HepG2 (cell line): ENCODE measurements around the gene ECM1. TPM values are rescaled to one million over a fixed set of nuclear protein-coding genes. Genes with fewer than 3 reads are reported as not detected.

Experiments
- ELF3 ChIP-seq: IDR thresholded peaks from 2 replicates; pipeline ENCODE4 v1.6.1; 2016; ENCODE audit warnings: missing genetic modification reagents, missing compliant biosample characterization
- GZF1 ChIP-seq: sonication (generic); formaldehyde crosslinking; IDR thresholded peaks from 2 replicates; pipeline ENCODE4 v1.5.1; 2020; ENCODE audit warnings: mild to moderate bottlenecking, missing genetic modification reagents
- MED8 ChIP-seq: sonication (generic); formaldehyde crosslinking; IDR thresholded peaks from 2 replicates; pipeline ENCODE4 v1.8.1; 2023; ENCODE audit warnings: mild to moderate bottlenecking, missing genetic modification reagents; ENCODE audit not compliant: insufficient replicate concordance
- TCF12 ChIP-seq, 2 experiments: fragments of 450-650 bp in 1 of 2; sonication (generic) in 1 of 2; formaldehyde crosslinking in 1 of 2; IDR thresholded peaks; 2 replicates each; pipeline versions ENCODE4 v1.6.1 to v1.8.0; 2017 to 2022; ENCODE audit warnings: antibody characterized with exemption in 1 of 2, mild to moderate bottlenecking in 1 of 2, missing genetic modification reagents in 1 of 2, moderate library complexity in 1 of 2
- TEAD3 ChIP-seq: optimal IDR thresholded peaks from 2 replicates; pipeline ENCODE3; 2016; ENCODE audit warnings: borderline replicate concordance
- TSC22D2 ChIP-seq: sonication (generic); formaldehyde crosslinking; IDR thresholded peaks from 2 replicates; pipeline ENCODE4 v1.5.1; 2020; ENCODE audit warnings: missing genetic modification reagents, mild to moderate bottlenecking, borderline replicate concordance
- ZNF619 ChIP-seq: sonication (generic); formaldehyde crosslinking; IDR thresholded peaks from 2 replicates; pipeline ENCODE4 v1.4.0; 2020; ENCODE audit warnings: mild to moderate bottlenecking, missing genetic modification reagents
- polyA plus RNA-seq, 8 experiments: library from polyadenylated mRNA; depleted of rRNA in 3 of 8; stranded (reverse) in 7 of 8; unstranded in 1 of 8; fragments of >200 nt; fragmentation: Illumina TruSeq in 4 of 8; extraction: Trizol in 4 of 8; gene quantifications; 2 replicates each; pipeline versions ENCODE4 v1.2.1 to v1.2.3, GENCODE V29; 2011 to 2016; ENCODE audit warnings: low read depth in 4 of 8, missing spikeins in 1 of 8, mixed read lengths in 1 of 8; ENCODE audit not compliant: insufficient read depth in 1 of 8
- total RNA-seq, 5 experiments: library from RNA; depleted of rRNA; stranded (reverse); fragments of >200 nt; fragmentation: Illumina TruSeq; extraction: Trizol; gene quantifications; 2 replicates each; pipeline ENCODE4 v1.2.3, GENCODE V29; 2016; ENCODE audit warnings: low read depth in 1 of 5
- TF ChIP-seq, protein P1 (sequence below): sonication (generic); formaldehyde crosslinking; IDR thresholded peaks from 2 replicates; pipeline ENCODE4 v1.4.0; 2020; ENCODE audit warnings: mild to moderate bottlenecking, missing genetic modification reagents, borderline replicate concordance
- TF ChIP-seq, protein P2 (sequence below): sonication (generic); formaldehyde crosslinking; IDR thresholded peaks from 2 replicates; pipeline ENCODE4 v1.4.0; 2020; ENCODE audit warnings: missing genetic modification reagents, mild to moderate bottlenecking, borderline replicate concordance
- TF ChIP-seq, protein P3 (sequence below): sonication (generic); formaldehyde crosslinking; IDR thresholded peaks from 2 replicates; pipeline ENCODE4 v1.4.0; 2020; ENCODE audit warnings: mild to moderate bottlenecking, missing genetic modification reagents
- TF ChIP-seq, protein P4 (sequence below): sonication (generic); formaldehyde crosslinking; IDR thresholded peaks from 2 replicates; pipeline ENCODE4; 2020; ENCODE audit warnings: missing genetic modification reagents, mild to moderate bottlenecking, borderline replicate concordance

The ECM1 gene
- total and polyA plus RNA-seq, 2 of the 13 experiments (the other 11 are each of a cell fraction or from before 2014, with no cell fraction given) = 0.42 to 1.0 TPM

DNA sequence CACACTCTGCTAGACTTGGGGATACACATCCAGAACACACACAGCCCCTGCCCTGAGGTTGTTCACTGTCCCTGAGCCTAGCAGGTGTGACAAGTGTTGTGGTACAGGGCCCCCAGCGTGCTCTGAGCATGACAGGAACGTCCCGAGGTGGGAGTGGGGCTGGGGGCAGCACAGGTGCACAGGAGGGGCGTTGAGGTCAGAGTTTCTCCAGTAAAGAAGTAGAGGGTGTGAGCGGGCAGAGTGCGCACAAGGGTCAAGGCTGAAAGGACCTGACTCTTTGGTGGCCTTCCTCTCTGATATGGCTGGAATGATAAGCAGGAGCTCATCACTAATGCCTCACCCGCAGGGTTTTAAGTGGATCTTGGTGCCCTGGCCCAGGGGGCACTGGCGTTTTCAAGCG is 6.4 kb downstream of the ECM1 start (continued):
- TF ChIP-seq TCF12 (IDR thresholded peaks at IDR 0.05) (no peak), TCF12 (CRISPR knock-in tag; IDR thresholded peaks at IDR 0.05) (no peak), ZNF619 (0 out of 2 replicates have a peak, but pooled peaks have one; percentile 46), TSC22D2 (no peak), MED8 (CRISPR knock-in tag) (no peak), GZF1 (CRISPR knock-in tag) (no peak), TEAD3 (CRISPR knock-in tag) (peak; percentile 51), ELF3 (CRISPR knock-in tag) (no peak)
- TF ChIP-seq, protein P1, sequence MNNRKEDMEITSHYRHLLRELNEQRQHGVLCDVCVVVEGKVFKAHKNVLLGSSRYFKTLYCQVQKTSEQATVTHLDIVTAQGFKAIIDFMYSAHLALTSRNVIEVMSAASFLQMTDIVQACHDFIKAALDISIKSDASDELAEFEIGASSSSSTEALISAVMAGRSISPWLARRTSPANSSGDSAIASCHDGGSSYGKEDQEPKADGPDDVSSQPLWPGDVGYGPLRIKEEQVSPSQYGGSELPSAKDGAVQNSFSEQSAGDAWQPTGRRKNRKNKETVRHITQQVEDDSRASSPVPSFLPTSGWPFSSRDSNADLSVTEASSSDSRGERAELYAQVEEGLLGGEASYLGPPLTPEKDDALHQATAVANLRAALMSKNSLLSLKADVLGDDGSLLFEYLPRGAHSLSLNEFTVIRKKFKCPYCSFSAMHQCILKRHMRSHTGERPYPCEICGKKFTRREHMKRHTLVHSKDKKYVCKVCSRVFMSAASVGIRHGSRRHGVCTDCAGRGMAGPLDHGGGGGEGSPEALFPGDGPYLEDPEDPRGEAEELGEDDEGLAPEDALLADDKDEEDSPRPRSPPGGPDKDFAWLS (CRISPR knock-in tag) = no peak
- TF ChIP-seq, protein P2, sequence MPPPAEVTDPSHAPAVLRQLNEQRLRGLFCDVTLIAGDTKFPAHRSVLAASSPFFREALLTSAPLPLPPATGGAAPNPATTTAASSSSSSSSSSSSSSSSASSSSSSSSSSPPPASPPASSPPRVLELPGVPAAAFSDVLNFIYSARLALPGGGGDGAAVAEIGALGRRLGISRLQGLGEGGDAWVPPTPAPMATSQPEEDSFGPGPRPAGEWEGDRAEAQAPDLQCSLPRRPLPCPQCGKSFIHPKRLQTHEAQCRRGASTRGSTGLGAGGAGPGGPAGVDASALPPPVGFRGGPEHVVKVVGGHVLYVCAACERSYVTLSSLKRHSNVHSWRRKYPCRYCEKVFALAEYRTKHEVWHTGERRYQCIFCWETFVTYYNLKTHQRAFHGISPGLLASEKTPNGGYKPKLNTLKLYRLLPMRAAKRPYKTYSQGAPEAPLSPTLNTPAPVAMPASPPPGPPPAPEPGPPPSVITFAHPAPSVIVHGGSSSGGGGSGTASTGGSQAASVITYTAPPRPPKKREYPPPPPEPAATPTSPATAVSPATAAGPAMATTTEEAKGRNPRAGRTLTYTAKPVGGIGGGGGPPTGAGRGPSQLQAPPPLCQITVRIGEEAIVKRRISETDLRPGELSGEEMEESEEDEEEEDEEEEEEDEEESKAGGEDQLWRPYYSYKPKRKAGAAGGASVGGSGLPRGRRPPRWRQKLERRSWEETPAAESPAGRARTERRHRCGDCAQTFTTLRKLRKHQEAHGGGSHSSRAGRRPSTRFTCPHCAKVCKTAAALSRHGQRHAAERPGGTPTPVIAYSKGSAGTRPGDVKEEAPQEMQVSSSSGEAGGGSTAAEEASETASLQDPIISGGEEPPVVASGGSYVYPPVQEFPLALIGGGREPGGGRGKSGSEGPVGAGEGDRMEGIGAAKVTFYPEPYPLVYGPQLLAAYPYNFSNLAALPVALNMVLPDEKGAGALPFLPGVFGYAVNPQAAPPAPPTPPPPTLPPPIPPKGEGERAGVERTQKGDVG (CRISPR knock-in tag) = 0 out of 2 replicates have a peak, but pooled peaks have one; percentile 45
- TF ChIP-seq, protein P3, sequence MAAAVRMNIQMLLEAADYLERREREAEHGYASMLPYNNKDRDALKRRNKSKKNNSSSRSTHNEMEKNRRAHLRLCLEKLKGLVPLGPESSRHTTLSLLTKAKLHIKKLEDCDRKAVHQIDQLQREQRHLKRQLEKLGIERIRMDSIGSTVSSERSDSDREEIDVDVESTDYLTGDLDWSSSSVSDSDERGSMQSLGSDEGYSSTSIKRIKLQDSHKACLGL (CRISPR knock-in tag) = 0 out of 2 replicates have a peak, but pooled peaks have one; percentile 31
- TF ChIP-seq, protein P4, sequence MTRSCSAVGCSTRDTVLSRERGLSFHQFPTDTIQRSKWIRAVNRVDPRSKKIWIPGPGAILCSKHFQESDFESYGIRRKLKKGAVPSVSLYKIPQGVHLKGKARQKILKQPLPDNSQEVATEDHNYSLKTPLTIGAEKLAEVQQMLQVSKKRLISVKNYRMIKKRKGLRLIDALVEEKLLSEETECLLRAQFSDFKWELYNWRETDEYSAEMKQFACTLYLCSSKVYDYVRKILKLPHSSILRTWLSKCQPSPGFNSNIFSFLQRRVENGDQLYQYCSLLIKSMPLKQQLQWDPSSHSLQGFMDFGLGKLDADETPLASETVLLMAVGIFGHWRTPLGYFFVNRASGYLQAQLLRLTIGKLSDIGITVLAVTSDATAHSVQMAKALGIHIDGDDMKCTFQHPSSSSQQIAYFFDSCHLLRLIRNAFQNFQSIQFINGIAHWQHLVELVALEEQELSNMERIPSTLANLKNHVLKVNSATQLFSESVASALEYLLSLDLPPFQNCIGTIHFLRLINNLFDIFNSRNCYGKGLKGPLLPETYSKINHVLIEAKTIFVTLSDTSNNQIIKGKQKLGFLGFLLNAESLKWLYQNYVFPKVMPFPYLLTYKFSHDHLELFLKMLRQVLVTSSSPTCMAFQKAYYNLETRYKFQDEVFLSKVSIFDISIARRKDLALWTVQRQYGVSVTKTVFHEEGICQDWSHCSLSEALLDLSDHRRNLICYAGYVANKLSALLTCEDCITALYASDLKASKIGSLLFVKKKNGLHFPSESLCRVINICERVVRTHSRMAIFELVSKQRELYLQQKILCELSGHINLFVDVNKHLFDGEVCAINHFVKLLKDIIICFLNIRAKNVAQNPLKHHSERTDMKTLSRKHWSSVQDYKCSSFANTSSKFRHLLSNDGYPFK (CRISPR knock-in tag) = 0 out of 2 replicates have a peak, but pooled peaks have one; percentile 11
